Measurements from ENCODE around the gene FAM83F.

DNA sequence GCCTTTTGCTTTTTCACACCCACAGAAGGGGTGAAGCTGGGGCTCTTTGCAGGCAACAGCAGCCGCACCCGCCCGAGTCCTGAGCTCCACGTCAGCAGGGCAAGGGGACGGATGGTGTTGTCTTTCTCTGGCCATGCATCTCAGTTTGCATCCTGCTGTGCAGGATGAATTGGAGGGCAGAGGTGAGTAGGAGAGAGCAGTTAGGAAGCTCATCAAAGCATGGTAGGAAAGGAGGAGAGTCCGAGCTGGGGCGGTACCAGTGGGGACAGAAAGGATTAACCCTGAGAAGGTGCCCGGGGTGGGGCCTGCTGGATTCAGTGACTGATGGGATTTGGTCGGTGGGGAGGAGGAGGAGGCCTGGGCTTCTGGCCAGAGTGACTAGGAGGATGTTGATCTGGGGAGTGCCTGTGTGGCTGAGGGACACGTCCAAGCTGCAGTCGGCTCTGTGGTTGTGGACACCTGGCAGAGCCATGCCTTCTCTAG lies 14.6 kb downstream of the FAM83F start:
- TF ChIP-seq, protein P1, sequence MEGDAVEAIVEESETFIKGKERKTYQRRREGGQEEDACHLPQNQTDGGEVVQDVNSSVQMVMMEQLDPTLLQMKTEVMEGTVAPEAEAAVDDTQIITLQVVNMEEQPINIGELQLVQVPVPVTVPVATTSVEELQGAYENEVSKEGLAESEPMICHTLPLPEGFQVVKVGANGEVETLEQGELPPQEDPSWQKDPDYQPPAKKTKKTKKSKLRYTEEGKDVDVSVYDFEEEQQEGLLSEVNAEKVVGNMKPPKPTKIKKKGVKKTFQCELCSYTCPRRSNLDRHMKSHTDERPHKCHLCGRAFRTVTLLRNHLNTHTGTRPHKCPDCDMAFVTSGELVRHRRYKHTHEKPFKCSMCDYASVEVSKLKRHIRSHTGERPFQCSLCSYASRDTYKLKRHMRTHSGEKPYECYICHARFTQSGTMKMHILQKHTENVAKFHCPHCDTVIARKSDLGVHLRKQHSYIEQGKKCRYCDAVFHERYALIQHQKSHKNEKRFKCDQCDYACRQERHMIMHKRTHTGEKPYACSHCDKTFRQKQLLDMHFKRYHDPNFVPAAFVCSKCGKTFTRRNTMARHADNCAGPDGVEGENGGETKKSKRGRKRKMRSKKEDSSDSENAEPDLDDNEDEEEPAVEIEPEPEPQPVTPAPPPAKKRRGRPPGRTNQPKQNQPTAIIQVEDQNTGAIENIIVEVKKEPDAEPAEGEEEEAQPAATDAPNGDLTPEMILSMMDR (IDR thresholded peaks at IDR 0.05), result no peak
- TF ChIP-seq POLR2A (IDR thresholded peaks at IDR 0.05), result no peak
